GM12892 (cell line): ENCODE data around the gene FKBP9.

Experiments
- POLR2A ChIP-seq: IDR thresholded peaks from 2 replicates; pipeline ENCODE4 v1.6.1; 2011; ENCODE audit warnings: low read depth, low read length, control low read depth
- POLR2AphosphoS5 ChIP-seq: IDR thresholded peaks from 2 replicates; pipeline ENCODE4 v1.6.1; 2011; ENCODE audit warnings: low read depth, low read length, control low read depth

DNA sequence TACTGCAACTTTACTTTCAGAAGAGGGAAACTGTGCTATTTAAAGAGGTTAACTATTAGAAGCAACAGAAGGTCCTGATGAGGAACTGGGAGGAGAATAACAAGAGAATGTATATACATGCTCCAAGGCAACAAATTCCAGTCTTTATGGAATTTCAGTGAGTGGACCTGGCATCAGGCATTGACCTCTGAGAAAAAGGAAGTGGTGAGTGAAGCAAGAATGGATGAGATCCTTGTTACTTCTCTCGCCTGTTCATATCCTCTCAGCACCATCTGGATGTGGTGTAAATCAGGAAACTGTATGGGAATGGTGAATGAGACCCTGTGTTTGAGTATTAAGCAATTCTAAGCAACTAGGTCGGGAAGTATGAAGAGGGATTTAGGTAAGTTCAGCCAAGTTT is 35.3 kb upstream of the FKBP9 start:
- TF ChIP-seq POLR2AphosphoS5, result no peak
- no peak for TF ChIP-seq POLR2A
